CD1c-positive myeloid dendritic cell (primary cell): ENCODE measurements around the gene THRA.

Source experiments
- DNase-seq: peaks from one replicate; pipeline ENCODE4 v3.0.0-alpha.2; 2016; ENCODE audit errors: extremely low spot score

Gene THRA, protein sequence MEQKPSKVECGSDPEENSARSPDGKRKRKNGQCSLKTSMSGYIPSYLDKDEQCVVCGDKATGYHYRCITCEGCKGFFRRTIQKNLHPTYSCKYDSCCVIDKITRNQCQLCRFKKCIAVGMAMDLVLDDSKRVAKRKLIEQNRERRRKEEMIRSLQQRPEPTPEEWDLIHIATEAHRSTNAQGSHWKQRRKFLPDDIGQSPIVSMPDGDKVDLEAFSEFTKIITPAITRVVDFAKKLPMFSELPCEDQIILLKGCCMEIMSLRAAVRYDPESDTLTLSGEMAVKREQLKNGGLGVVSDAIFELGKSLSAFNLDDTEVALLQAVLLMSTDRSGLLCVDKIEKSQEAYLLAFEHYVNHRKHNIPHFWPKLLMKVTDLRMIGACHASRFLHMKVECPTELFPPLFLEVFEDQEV

GRCh38 chr17:40062329-40063186, at the start of gene THRA:
Gene THRA (plus strand): TSS chr17:40062965. CDS start chr17:40074489, 11,524 bp downstream.
- peak; percentile 82 for DNase-seq

GRCh38 chr17:40014375-40014980, 48.3 kb upstream of the THRA start:
- DNase-seq, result no peak

DNA sequence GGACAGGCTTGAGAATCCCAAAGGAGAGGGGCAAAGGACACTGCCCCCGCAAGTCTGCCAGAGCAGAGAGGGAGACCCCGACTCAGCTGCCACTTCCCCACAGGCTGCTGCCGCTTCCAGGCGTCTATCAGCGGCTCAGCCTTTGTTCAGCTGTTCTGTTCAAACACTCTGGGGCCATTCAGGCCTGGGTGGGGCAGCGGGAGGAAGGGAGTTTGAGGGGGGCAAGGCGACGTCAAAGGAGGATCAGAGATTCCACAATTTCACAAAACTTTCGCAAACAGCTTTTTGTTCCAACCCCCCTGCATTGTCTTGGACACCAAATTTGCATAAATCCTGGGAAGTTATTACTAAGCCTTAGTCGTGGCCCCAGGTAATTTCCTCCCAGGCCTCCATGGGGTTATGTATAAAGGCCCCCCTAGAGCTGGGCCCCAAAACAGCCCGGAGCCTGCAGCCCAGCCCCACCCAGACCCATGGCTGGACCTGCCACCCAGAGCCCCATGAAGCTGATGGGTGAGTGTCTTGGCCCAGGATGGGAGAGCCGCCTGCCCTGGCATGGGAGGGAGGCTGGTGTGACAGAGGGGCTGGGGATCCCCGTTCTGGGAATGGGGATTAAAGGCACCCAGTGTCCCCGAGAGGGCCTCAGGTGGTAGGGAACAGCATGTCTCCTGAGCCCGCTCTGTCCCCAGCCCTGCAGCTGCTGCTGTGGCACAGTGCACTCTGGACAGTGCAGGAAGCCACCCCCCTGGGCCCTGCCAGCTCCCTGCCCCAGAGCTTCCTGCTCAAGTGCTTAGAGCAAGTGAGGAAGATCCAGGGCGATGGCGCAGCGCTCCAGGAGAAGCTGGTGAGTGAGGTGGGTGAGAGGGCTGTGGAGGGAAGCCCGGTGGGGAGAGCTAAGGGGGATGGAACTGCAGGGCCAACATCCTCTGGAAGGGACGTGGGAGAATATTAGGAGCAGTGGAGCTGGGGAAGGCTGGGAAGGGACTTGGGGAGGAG, 47.5 kb upstream of the THRA start, which contains the start of gene CSF3:
TSS of gene CSF3 (plus strand) at position 436 of the 993 bp plus-strand sequence. CDS start at position 471, 35 bp downstream.
- DNase-seq, result no peak

DNA sequence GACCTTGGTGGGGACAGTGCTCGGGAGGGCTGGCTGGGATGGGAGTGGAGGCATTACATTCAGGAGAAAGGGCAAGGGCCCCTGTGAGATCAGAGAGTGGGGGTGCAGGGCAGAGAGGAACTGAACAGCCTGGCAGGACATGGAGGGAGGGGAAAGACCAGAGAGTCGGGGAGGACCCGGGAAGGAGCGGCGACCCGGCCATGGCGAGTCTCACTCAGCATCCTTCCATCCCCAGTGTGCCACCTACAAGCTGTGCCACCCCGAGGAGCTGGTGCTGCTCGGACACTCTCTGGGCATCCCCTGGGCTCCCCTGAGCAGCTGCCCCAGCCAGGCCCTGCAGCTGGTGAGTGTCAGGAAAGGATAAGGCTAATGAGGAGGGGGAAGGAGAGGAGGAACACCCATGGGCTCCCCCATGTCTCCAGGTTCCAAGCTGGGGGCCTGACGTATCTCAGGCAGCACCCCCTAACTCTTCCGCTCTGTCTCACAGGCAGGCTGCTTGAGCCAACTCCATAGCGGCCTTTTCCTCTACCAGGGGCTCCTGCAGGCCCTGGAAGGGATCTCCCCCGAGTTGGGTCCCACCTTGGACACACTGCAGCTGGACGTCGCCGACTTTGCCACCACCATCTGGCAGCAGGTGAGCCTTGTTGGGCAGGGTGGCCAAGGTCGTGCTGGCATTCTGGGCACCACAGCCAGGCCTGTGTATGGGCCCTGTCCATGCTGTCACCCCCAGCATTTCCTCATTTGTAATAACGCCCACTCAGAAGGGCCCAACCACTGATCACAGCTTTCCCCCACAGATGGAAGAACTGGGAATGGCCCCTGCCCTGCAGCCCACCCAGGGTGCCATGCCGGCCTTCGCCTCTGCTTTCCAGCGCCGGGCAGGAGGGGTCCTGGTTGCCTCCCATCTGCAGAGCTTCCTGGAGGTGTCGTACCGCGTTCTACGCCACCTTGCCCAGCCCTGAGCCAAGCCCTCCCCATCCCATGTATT, 46.5 kb upstream of the THRA start:
- peak; percentile 29 for DNase-seq

- DNase-seq, result no peak
Measured at GRCh38 chr17:40017422-40018080, 45.2 kb upstream of the THRA start.

GRCh38 chr17:40018211-40019121, 44.3 kb upstream of the THRA start:
- DNase-seq, result no peak

DNA sequence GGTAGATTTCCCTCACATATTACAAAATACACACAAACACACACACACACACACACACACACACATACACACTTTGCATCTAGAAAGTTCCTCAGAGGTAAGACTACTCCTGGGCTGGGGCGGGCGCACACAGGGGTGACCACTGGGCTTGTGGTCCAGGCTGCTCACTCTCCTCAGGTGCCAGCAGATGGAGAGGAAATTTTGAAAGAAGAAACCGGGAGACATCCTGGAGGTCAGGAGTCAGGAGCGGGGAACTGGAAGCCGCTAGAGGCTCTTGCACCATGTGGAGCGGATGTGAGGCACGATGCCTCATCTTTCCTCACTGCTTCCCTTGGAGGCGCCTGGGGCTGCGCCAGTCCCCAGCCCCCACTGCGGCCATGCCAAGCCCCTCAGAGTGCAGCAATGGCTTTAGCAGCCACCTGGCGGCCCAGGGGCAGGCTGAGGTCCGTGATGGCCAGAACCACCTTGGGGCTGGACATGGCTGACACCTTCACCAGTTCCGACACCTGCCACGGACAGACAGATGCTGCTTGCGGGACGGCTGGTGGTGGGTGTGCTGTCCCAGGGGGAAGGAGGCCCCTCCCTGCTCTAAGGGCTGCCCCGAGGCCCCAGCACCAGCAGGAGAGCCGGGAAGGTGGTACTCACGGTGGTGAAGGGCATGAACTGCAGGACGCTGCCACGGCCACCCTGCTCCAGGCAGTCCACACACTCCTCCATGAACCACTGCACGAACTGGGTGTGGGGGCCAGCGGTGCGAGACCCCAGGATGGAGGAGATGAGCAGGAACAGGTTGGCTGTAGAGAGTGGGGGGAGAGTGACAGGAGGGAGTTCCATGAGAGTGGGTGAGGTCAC, 43.4 kb upstream of the THRA start:
- no peak for DNase-seq

DNA sequence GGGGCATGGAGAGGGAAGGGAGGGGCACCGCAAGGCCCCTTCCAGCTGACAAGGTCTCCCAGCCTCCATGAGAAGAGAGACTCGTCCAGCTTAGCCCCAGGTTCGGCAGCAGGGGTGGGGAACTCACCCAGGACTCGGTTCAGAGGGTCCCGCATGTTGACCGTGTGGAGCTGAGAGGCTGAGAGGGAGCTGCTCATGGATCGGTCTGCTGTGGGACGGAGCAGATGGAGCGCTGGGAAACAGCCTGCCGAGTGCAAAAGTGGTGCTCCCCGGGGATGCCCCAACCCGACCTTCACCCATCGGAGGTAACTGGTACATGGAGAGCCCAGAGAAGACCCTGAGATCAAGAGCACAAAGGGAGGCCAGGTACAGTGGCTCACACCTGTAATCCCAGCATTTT, 42.6 kb upstream of the THRA start:
- DNase-seq, result no peak

GRCh38 chr17:40021451-40021971, 41.3 kb upstream of the THRA start:
- no peak for DNase-seq

- DNase-seq, result no peak
Measured at GRCh38 chr17:40022497-40022896, 40.3 kb upstream of the THRA start.

GRCh38 chr17:40022961-40023541, 39.7 kb upstream of the THRA start:
- no peak for DNase-seq

DNA sequence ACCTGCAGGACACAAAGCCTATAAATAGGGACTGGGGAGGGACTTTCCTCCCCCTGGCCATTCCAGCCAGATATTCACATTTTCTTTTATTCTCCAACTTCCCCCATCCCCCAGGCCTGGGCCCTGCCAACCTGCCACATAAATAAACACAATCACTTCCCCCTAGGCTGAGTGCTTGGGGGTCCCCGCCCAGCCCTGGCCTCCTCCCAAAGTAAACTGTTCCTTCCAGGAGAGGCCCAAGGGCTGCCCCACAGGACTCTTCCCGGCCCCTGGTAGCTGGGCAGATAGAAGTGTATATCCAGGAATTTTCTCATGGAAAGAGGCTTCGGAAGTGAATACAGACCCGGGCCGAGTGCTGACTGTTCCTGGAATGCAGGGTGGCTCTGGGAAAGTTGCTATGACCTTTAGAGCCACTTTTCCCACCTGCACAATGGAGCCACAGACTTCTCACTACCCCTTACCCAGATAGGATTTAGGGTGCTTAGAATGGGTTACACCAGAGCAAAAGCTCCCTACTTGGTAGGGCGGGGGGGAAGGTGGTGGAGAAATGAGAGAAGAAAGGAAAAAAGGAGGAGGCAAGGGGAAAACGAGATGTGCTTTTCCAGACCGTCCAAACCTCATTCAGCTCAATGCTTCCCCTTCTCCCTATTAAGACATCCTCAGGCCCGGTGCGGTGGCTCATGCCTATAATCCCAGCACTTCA, 39.0 kb upstream of the THRA start:
- no peak for DNase-seq

DNA sequence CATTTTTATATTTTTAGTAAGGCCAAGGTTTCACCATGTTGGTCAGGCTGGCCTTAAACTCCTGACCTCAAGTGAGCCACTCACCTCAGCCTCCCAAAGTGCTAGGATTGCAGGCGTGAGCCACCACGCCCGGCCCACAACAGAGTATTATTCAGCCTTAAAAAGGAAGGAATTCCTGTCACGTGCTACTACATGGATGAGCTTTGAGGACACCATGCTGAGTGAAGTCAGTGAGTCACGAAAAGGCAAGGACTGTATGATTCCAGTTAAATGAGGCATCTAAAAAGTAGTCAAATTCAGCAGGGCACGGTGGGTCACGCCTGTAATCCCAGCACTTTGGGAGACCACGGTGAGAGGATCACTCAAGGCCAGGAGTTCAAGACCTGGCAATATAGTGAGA, 37.9 kb upstream of the THRA start:
- no peak for DNase-seq

DNA sequence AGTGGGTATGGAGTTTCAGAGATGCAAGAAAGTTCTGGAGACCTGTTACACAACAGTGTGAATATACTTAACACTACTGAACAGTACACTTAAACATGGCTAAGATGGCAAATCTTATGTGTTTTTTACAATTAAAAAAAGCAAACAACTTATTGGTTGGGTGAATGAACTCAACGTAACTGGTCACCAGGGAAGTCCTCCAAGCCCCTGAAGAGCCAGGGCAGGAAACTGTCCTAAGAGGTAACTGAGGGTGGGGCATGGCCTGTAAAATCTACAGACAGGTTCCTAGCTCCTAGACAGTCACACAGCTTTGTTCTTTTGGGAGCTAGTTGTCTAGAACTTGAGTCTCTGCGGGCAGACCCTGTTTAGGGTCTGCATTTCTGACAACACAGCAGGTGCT, 37.2 kb upstream of the THRA start:
- no peak for DNase-seq

- DNase-seq, result no peak
Measured at GRCh38 chr17:40025991-40026815, 36.6 kb upstream of the THRA start.
